HepG2 (cell line): ENCODE results near the gene ZNF217. TPM values are rescaled to one million over a fixed set of nuclear protein-coding genes. Genes with fewer than 3 reads are reported as not detected.
"Not testable (repeated sequence)": the region's sequence is repeated elsewhere in the genome, so short reads cannot be mapped to it uniquely, and the experiment has no call there.

Experiments
- ATF1 ChIP-seq: IDR thresholded peaks from 2 replicates; pipeline ENCODE4 v1.6.1; 2016; ENCODE audit warnings: mild to moderate bottlenecking, control low read depth
- CREB1 ChIP-seq, 2 experiments: fragments of 450-650 bp in 1 of 2; IDR thresholded peaks; 2 replicates each; pipeline ENCODE4 v1.6.1; 2016 to 2017; ENCODE audit warnings: control low read depth in 1 of 2, mild to moderate bottlenecking in 1 of 2, missing compliant biosample characterization in 1 of 2, missing genetic modification characterization in 1 of 2
- DRAP1 ChIP-seq: IDR thresholded peaks from 2 replicates; pipeline ENCODE4 v1.6.1; 2016; ENCODE audit warnings: missing genetic modification reagents, missing compliant biosample characterization
- FOSL2 ChIP-seq: sonication (generic); formaldehyde crosslinking; IDR thresholded peaks from 2 replicates; pipeline ENCODE4 v1.4.0; 2020; ENCODE audit warnings: missing genetic modification reagents
- HOXA3 ChIP-seq: sonication (generic); formaldehyde crosslinking; IDR thresholded peaks from 2 replicates; pipeline ENCODE4 v1.5.0; 2020; ENCODE audit warnings: missing genetic modification reagents
- KLF16 ChIP-seq, 2 experiments: sonication (generic) in 1 of 2; formaldehyde crosslinking in 1 of 2; IDR thresholded peaks; 2 replicates each; pipeline versions ENCODE4 v1.6.1 to v1.8.0; 2016 to 2023; ENCODE audit warnings: missing genetic modification reagents in 2 of 2, missing compliant biosample characterization in 1 of 2
- MED13 ChIP-seq: sonication (generic); formaldehyde crosslinking; IDR thresholded peaks from 2 replicates; pipeline ENCODE4 v1.5.0; 2020; ENCODE audit warnings: missing genetic modification reagents
- NKX3-1 ChIP-seq: sonication (generic); formaldehyde crosslinking; IDR thresholded peaks from 2 replicates; pipeline ENCODE4 v1.5.0; 2020; ENCODE audit warnings: missing genetic modification reagents
- RARA ChIP-seq: IDR thresholded peaks from 2 replicates; pipeline ENCODE4 v1.6.1; 2016; ENCODE audit warnings: missing genetic modification reagents, missing compliant biosample characterization
- SOX5 ChIP-seq: IDR thresholded peaks from 2 replicates; pipeline ENCODE4 v1.6.1; 2016; ENCODE audit warnings: borderline replicate concordance
- SP1 ChIP-seq, 2 experiments: fragments of 450-650 bp in 1 of 2; sonication (generic) in 1 of 2; formaldehyde crosslinking in 1 of 2; IDR thresholded peaks; 2 replicates each; pipeline versions ENCODE4 v1.4.0 to v1.6.1; 2016 to 2020; ENCODE audit warnings: missing genetic modification reagents in 1 of 2
- TEAD3 ChIP-seq: optimal IDR thresholded peaks from 2 replicates; pipeline ENCODE3; 2016; ENCODE audit warnings: borderline replicate concordance
- YEATS4 ChIP-seq: sonication (generic); formaldehyde crosslinking; IDR thresholded peaks from 2 replicates; pipeline ENCODE4 v1.4.0; 2020; ENCODE audit warnings: missing genetic modification reagents, borderline replicate concordance
- ZBTB20 ChIP-seq: sonication (generic); formaldehyde crosslinking; IDR thresholded peaks from 2 replicates; pipeline ENCODE4 v1.8.1; 2023; ENCODE audit warnings: missing genetic modification reagents, low read depth, mild to moderate bottlenecking, borderline replicate concordance
- ZNF234 ChIP-seq: sonication (generic); formaldehyde crosslinking; conservative IDR thresholded peaks from 2 replicates; pipeline ENCODE4 v1.5.1; 2020; ENCODE audit warnings: mild to moderate bottlenecking, missing genetic modification reagents
- ZNF292 ChIP-seq: sonication (generic); formaldehyde crosslinking; IDR thresholded peaks from 2 replicates; pipeline ENCODE4 v1.8.1; 2022; ENCODE audit warnings: mild to moderate bottlenecking, low read depth, missing genetic modification reagents, borderline replicate concordance
- ZNF317 ChIP-seq: sonication (generic); formaldehyde crosslinking; IDR thresholded peaks from 2 replicates; pipeline ENCODE4 v1.5.0; 2020; ENCODE audit warnings: mild to moderate bottlenecking, missing genetic modification reagents
- ZNF350 ChIP-seq: sonication (generic); formaldehyde crosslinking; IDR thresholded peaks from 2 replicates; pipeline ENCODE4 v1.4.0; 2020; ENCODE audit warnings: mild to moderate bottlenecking, low read depth, missing genetic modification reagents, borderline replicate concordance
- ZNF362 ChIP-seq: sonication (generic); formaldehyde crosslinking; IDR thresholded peaks from 2 replicates; pipeline ENCODE4 v1.4.0; 2020; ENCODE audit warnings: missing genetic modification reagents, mild to moderate bottlenecking, borderline replicate concordance
- ZNF383 ChIP-seq: sonication (generic); formaldehyde crosslinking; IDR thresholded peaks from 2 replicates; pipeline ENCODE4 v1.4.0; 2020; ENCODE audit warnings: missing genetic modification reagents, mild to moderate bottlenecking, borderline replicate concordance
- ZNF430 ChIP-seq: sonication (generic); formaldehyde crosslinking; IDR thresholded peaks from 2 replicates; pipeline ENCODE4 v1.9.0; 2021; ENCODE audit warnings: mild to moderate bottlenecking, missing genetic modification reagents
- ZNF503 ChIP-seq: sonication (generic); formaldehyde crosslinking; IDR thresholded peaks from 2 replicates; pipeline ENCODE4 v1.4.0; 2020; ENCODE audit warnings: missing genetic modification reagents
- ZNF605 ChIP-seq: sonication (generic); formaldehyde crosslinking; IDR thresholded peaks from 2 replicates; pipeline ENCODE4 v1.8.0; 2022; ENCODE audit warnings: mild to moderate bottlenecking, missing genetic modification reagents
- ZNF644 ChIP-seq: IDR thresholded peaks from 2 replicates; pipeline ENCODE4 v1.6.1; 2016; ENCODE audit warnings: low read depth
- ZSCAN9 ChIP-seq: IDR thresholded peaks from 2 replicates; pipeline ENCODE4 v1.6.1; 2016; ENCODE audit warnings: borderline replicate concordance
- polyA plus RNA-seq, 8 experiments: library from polyadenylated mRNA; depleted of rRNA in 3 of 8; stranded (reverse) in 7 of 8; unstranded in 1 of 8; fragments of >200 nt; fragmentation: Illumina TruSeq in 4 of 8; extraction: Trizol in 4 of 8; gene quantifications; 2 replicates each; pipeline versions ENCODE4 v1.2.1 to v1.2.3, GENCODE V29; 2011 to 2016; ENCODE audit warnings: low read depth in 4 of 8, missing spikeins in 1 of 8, mixed read lengths in 1 of 8; ENCODE audit not compliant: insufficient read depth in 1 of 8
- total RNA-seq, 5 experiments: library from RNA; depleted of rRNA; stranded (reverse); fragments of >200 nt; fragmentation: Illumina TruSeq; extraction: Trizol; gene quantifications; 2 replicates each; pipeline ENCODE4 v1.2.3, GENCODE V29; 2016; ENCODE audit warnings: low read depth in 1 of 5

The ZNF217 gene
- total and polyA plus RNA-seq, 2 of the 13 experiments (the other 11 are each of a cell fraction or from before 2014, with no cell fraction given): 22.3 to 29.8 TPM

GRCh38 chr20:53551719-53552571, 41.7 kb downstream of the ZNF217 start (continued):
- peak; percentile 16; the same call in 1 of the 2 replicates for TF ChIP-seq NKX3-1 (CRISPR knock-in tag)
- TF ChIP-seq SP1, CREB1 (IDR thresholded peaks at IDR 0.05): not testable (repeated sequence)
- peak; percentile 54; the same call in 1 of the 2 replicates for TF ChIP-seq SP1 (CRISPR knock-in tag; IDR thresholded peaks at IDR 0.05)
- 0 out of 2 replicates have a peak, but pooled peaks have one; percentile 18 for TF ChIP-seq ZNF317 (CRISPR knock-in tag)
- peak; percentile 60; the same call in 1 of the 2 replicates for TF ChIP-seq MED13 (CRISPR knock-in tag)
- TF ChIP-seq ZBTB20 (CRISPR knock-in tag): peak; percentile 89
- TF ChIP-seq ZSCAN9 (CRISPR knock-in tag): peak; percentile 81
- peak; percentile 75 for TF ChIP-seq CREB1 (CRISPR knock-in tag; IDR thresholded peaks at IDR 0.05)
- peak; percentile 58; the same call in 1 of the 2 replicates for TF ChIP-seq ZNF383 (CRISPR knock-in tag)
- TF ChIP-seq ZNF430 (CRISPR knock-in tag): peak; percentile 67
- peak; percentile 75; the same call in 1 of the 2 replicates for TF ChIP-seq ZNF644 (CRISPR knock-in tag)
- TF ChIP-seq DRAP1 (CRISPR knock-in tag): peak; percentile 50; the same call in 1 of the 2 replicates
- TF ChIP-seq KLF16 (CRISPR knock-in tag; IDR thresholded peaks at IDR 0.05): peak in 1 of 2 experiments; percentile 79; a peak in 1 of 4 replicates
- TF ChIP-seq ZNF362 (CRISPR knock-in tag): 0 out of 2 replicates have a peak, but pooled peaks have one; percentile 24
- TF ChIP-seq ZNF350 (CRISPR knock-in tag): peak; percentile 71; the same call in 1 of the 2 replicates
- TF ChIP-seq ZNF605 (CRISPR knock-in tag): peak; percentile 84; the same call in 1 of the 2 replicates
- TF ChIP-seq RARA (CRISPR knock-in tag): peak; percentile 90
- peak; percentile 71 for TF ChIP-seq FOSL2 (CRISPR knock-in tag)
- 0 out of 2 replicates have a peak, but pooled peaks have one; percentile 59 for TF ChIP-seq ZNF234 (CRISPR knock-in tag)
- TF ChIP-seq ATF1 (CRISPR knock-in tag): 0 out of 2 replicates have a peak, but pooled peaks have one; percentile 28
- peak; percentile 91 for TF ChIP-seq HOXA3 (CRISPR knock-in tag)
- peak; percentile 73; the same call in 1 of the 2 replicates for TF ChIP-seq YEATS4 (CRISPR knock-in tag)
- TF ChIP-seq TEAD3: peak; percentile 99
- TF ChIP-seq ZNF503 (CRISPR knock-in tag): peak; percentile 60
- peak; percentile 98 for TF ChIP-seq ZNF292 (CRISPR knock-in tag)
- TF ChIP-seq SOX5 (CRISPR knock-in tag): peak; percentile 92
